GM23338 (cell line): ENCODE data around the gene RAMP1. TPM values are rescaled to one million over a fixed set of nuclear protein-coding genes. Genes with fewer than 3 reads are reported as not detected.

Experiments used
- ATAC-seq: fragments of 200-7000 bp; cut with Tn5 transposase; 3 replicates; pipeline ENCODE4 v1.9.1; 2020
- DNase-seq: peaks from one replicate; pipeline ENCODE4 v3.0.0-alpha.2; 2015; ENCODE audit warnings: low spot score
- H2AFZ ChIP-seq: fragments of 200-600 bp; sonication (generic); 2 replicates; pipeline ENCODE4 v1.8.0; 2016; ENCODE audit warnings: antibody characterized with exemption, mild to moderate bottlenecking, moderate library complexity
- H3F3A ChIP-seq: fragments of 200-600 bp; sonication (generic); replicated peaks from 2 replicates; pipeline ENCODE4 v1.8.0; 2017; ENCODE audit warnings: antibody characterized with exemption, mixed run types, low read depth
- H3K27ac ChIP-seq: fragments of 200-600 bp; sonication (generic); 2 replicates; pipeline ENCODE4 v1.6.1; 2016; ENCODE audit warnings: low read depth
- H3K27me3 ChIP-seq: fragments of 200-600 bp; sonication (generic); 2 replicates; pipeline ENCODE4 v1.8.0; 2016; ENCODE audit warnings: mild to moderate bottlenecking, mixed run types, moderate library complexity; ENCODE audit not compliant: insufficient read depth
- H3K36me3 ChIP-seq: fragments of 200-600 bp; sonication (generic); 2 replicates; pipeline ENCODE4 v1.8.0; 2016; ENCODE audit warnings: mild to moderate bottlenecking; ENCODE audit not compliant: insufficient read depth
- H3K4me1 ChIP-seq: fragments of 200-600 bp; sonication (generic); 2 replicates; pipeline ENCODE4 v1.8.0; 2016; ENCODE audit warnings: mild to moderate bottlenecking, moderate library complexity; ENCODE audit not compliant: insufficient read depth
- H3K4me2 ChIP-seq: fragments of 200-600 bp; sonication (generic); 2 replicates; pipeline ENCODE4 v1.7.1; 2017; ENCODE audit warnings: mixed run types
- H3K4me3 ChIP-seq: fragments of 200-600 bp; sonication (generic); 2 replicates; pipeline ENCODE4 v1.6.1; 2016; ENCODE audit warnings: mixed run types
- H3K79me2 ChIP-seq: fragments of 200-600 bp; sonication (generic); replicated peaks from 2 replicates; pipeline ENCODE4 v1.8.0; 2017; ENCODE audit warnings: mild to moderate bottlenecking; ENCODE audit not compliant: insufficient read depth
- H3K9me2 ChIP-seq: fragments of 200-600 bp; sonication (generic); 2 replicates; pipeline ENCODE4 v1.8.0; 2017; ENCODE audit not compliant: insufficient read depth
- H4K20me1 ChIP-seq: fragments of 200-600 bp; sonication (generic); replicated peaks from 2 replicates; pipeline ENCODE4 v1.8.0; 2017; ENCODE audit warnings: mild to moderate bottlenecking; ENCODE audit not compliant: insufficient read depth
- H3K27ac Mint-ChIP-seq: 2 replicates; pipeline ENCODE4 v1.8.0; 2020; ENCODE audit warnings: inconsistent platforms, mild to moderate bottlenecking, moderate library complexity, mixed read lengths
- H3K27me3 Mint-ChIP-seq: 3 replicates; pipeline ENCODE4 v1.8.0; 2022; ENCODE audit warnings: low read depth, mild to moderate bottlenecking, moderate library complexity, mixed read lengths, inconsistent platforms; ENCODE audit not compliant: insufficient read depth, poor library complexity
- H3K36me3 Mint-ChIP-seq: 3 replicates; pipeline ENCODE4 v1.8.0; 2021; ENCODE audit warnings: low read depth, mild to moderate bottlenecking, inconsistent platforms, moderate library complexity, mixed read lengths
- H3K4me1 Mint-ChIP-seq: 3 replicates; pipeline ENCODE4 v1.8.0; 2020; ENCODE audit warnings: mild to moderate bottlenecking, inconsistent platforms, mixed read lengths
- H3K4me3 Mint-ChIP-seq: 3 replicates; pipeline ENCODE4 v1.8.0; 2021; ENCODE audit warnings: moderate library complexity, mild to moderate bottlenecking, inconsistent platforms, mixed read lengths
- H3K9me3 Mint-ChIP-seq: 3 replicates; pipeline ENCODE4 v1.8.0; 2020; ENCODE audit warnings: moderate library complexity, mild to moderate bottlenecking, inconsistent platforms, mixed read lengths
- ETS1 ChIP-seq: IDR thresholded peaks from 2 replicates; pipeline ENCODE4 v1.6.1; 2016; ENCODE audit warnings: antibody characterized with exemption
- EZH2phosphoT487 ChIP-seq: fragments of 200-600 bp; sonication (generic); IDR thresholded peaks from one replicate; pipeline ENCODE4 v1.8.1; 2018; ENCODE audit warnings: antibody characterized with exemption; ENCODE audit not compliant: unreplicated experiment
- JUNB ChIP-seq: IDR thresholded peaks from one replicate; pipeline ENCODE4 v1.6.1; 2016; ENCODE audit warnings: antibody characterized with exemption; ENCODE audit not compliant: unreplicated experiment
- NANOG ChIP-seq: IDR thresholded peaks from 2 replicates; pipeline ENCODE4 v1.6.1; 2016; ENCODE audit warnings: antibody characterized with exemption, borderline replicate concordance
- STAT1 ChIP-seq: IDR thresholded peaks from one replicate; pipeline ENCODE4 v1.6.1; 2016; ENCODE audit warnings: antibody characterized with exemption; ENCODE audit not compliant: unreplicated experiment
- ZNF462 ChIP-seq: fragments of 250-450 bp; sonication (Bioruptor Pico); IDR thresholded peaks from 2 replicates; pipeline ENCODE4 v1.5.0; 2020; ENCODE audit warnings: mild to moderate bottlenecking, moderate library complexity
- polyA plus RNA-seq: library from polyadenylated mRNA; unstranded; fragments of >200 nt; fragmentation: Nextera tagmentation; extraction: Ambion mirVana; gene quantifications from 2 replicates; pipeline ENCODE4 v1.2.1, GENCODE V29; 2016
- total RNA-seq: library from RNA; depleted of rRNA; stranded (reverse); fragments of >200 nt; shearing (Covaris generic); gene quantifications from 2 replicates; pipeline ENCODE4 v1.2.3, GENCODE V29; 2014

The RAMP1 gene
- total and polyA plus RNA-seq, 2 experiments from 2014 or later = 1.7 to 3.3 TPM

GRCh38 chr2:237818066-237818473 lies 41.4 kb upstream of the RAMP1 start:
- no peak overlapping the region for H3K4me3 ChIP-seq
- no peaks in the 10 kb centered on the region for H3K9me2 ChIP-seq
- no peaks in the 10 kb centered on the region for H3K9me3 Mint-ChIP-seq
- H3K27ac ChIP-seq = no peak overlapping the region
- H3K4me3 Mint-ChIP-seq = no peak overlapping the region
- no peak overlapping the region for H2AFZ ChIP-seq
- H3K27ac Mint-ChIP-seq = no peak overlapping the region
- H3K27me3 Mint-ChIP-seq = no peaks in the 10 kb centered on the region
- no peaks in the 10 kb centered on the region for H3K4me1 ChIP-seq
- H3K36me3 Mint-ChIP-seq = no peaks in the 10 kb centered on the region
- H3K79me2 ChIP-seq = no peaks in the 10 kb centered on the region
- no peaks in the 10 kb centered on the region for H4K20me1 ChIP-seq
- no peak for DNase-seq
- no peaks in the 10 kb centered on the region for H3K27me3 ChIP-seq
- no peaks in the 10 kb centered on the region for H3F3A ChIP-seq
- H3K36me3 ChIP-seq = no peaks in the 10 kb centered on the region
- TF ChIP-seq JUNB (no peak), ETS1 (no peak), STAT1 (no peak), EZH2phosphoT487 (no peak)
- H3K4me1 Mint-ChIP-seq = no peaks in the 10 kb centered on the region
- no peak for ATAC-seq
- no peak overlapping the region for H3K4me2 ChIP-seq

- no peaks in the 10 kb centered on the region for H3K9me2 ChIP-seq
- no peaks in the 10 kb centered on the region for H3K4me1 ChIP-seq
- ATAC-seq = no peak
- no peaks in the 10 kb centered on the region for H3K79me2 ChIP-seq
- Mint-ChIP-seq H3K9me3 (no peaks in the 10 kb centered on the region), H3K4me3 (no peak overlapping the region), H3K27ac (no peak overlapping the region), H3K27me3 (no peaks in the 10 kb centered on the region), H3K36me3 (no peaks in the 10 kb centered on the region), H3K4me1 (no peaks in the 10 kb centered on the region)
- no peak overlapping the region for H3K27ac ChIP-seq
- H3K27me3 ChIP-seq = no peaks in the 10 kb centered on the region
- no peak overlapping the region for H3K4me3 ChIP-seq
- no peaks in the 10 kb centered on the region for H4K20me1 ChIP-seq
- DNase-seq = no peak
- no peak overlapping the region for H3K4me2 ChIP-seq
- H2AFZ ChIP-seq = no peak overlapping the region
- H3F3A ChIP-seq = no peaks in the 10 kb centered on the region
- no peak for TF ChIP-seq ZNF462 (CRISPR knock-in tag)
- no peak for TF ChIP-seq STAT1
- no peak for TF ChIP-seq EZH2phosphoT487
- no peak for TF ChIP-seq NANOG
- no peaks in the 10 kb centered on the region for H3K36me3 ChIP-seq
Observed at GRCh38 chr2:237819231-237819630, 40.2 kb upstream of the RAMP1 start.
